Ascending aorta (tissue), 1 donor: Measurements from ENCODE around the gene PAK3. TPM values are rescaled to one million over a fixed set of nuclear protein-coding genes. Genes with fewer than 3 reads are reported as not detected.

Source experiments
- total RNA-seq: library from RNA; depleted of rRNA; stranded (reverse); fragments of >200 nt; gene quantifications from one replicate; pipeline ENCODE4 v1.1.0, GENCODE V29; 2016

Gene PAK3
- total RNA-seq, 1 donor from 2014 or later, result 0.64 TPM

Other genes starting within 250 kb of the PAK3 start
- gene CAPN6, start 174.3 kb downstream of the PAK3 start, total RNA-seq, result 1.5 TPM